Calu3 (cell line): ENCODE data around the gene DAAM2. TPM values are rescaled to one million over a fixed set of nuclear protein-coding genes. Genes with fewer than 3 reads are reported as not detected.
A peak's percentile ranks its signal among the peaks of the same experiment; 100 is the strongest.

Experiments
- BruUV-seq: library from RNA; stranded (reverse); fragments of 400-500 nt; replicated peaks from 2 replicates; lab custom pipeline; 2021; lab: Mats Ljungman, UMichigan
- CTCF ChIA-PET: fragments of 300-600 bp; sonication (Branson Sonifier 250); formaldehyde crosslinking; loops from one replicate; lab custom pipeline; 2022; ENCODE audit warnings: antibody characterized with exemption; lab: Charles Lee
- DNase-seq: peaks from one replicate; pipeline ENCODE4 v3.0.0; 2022
- H3K27ac Mint-ChIP-seq: one replicate; pipeline ENCODE4 v1.8.0; 2022; ENCODE audit warnings: mixed read lengths; ENCODE audit not compliant: unreplicated experiment
- H3K27me3 Mint-ChIP-seq: one replicate; pipeline ENCODE4 v1.8.0; 2022; ENCODE audit warnings: mixed read lengths; ENCODE audit not compliant: unreplicated experiment
- H3K36me3 Mint-ChIP-seq: one replicate; pipeline ENCODE4 v1.8.0; 2022; ENCODE audit warnings: mild to moderate bottlenecking, moderate library complexity, mixed read lengths; ENCODE audit not compliant: insufficient read depth, unreplicated experiment
- H3K4me1 Mint-ChIP-seq: one replicate; pipeline ENCODE4 v1.8.0; 2022; ENCODE audit warnings: mild to moderate bottlenecking, low read depth, mixed read lengths; ENCODE audit not compliant: unreplicated experiment
- H3K4me3 Mint-ChIP-seq: one replicate; pipeline ENCODE4 v1.8.0; 2022; ENCODE audit warnings: mild to moderate bottlenecking, low read depth, moderate library complexity, mixed read lengths; ENCODE audit not compliant: unreplicated experiment
- H3K9me3 Mint-ChIP-seq: one replicate; pipeline ENCODE4 v1.8.0; 2022; ENCODE audit warnings: low read depth, mixed read lengths; ENCODE audit not compliant: unreplicated experiment
- intact Hi-C: fragments of 100-400 bp; cut with micrococcal nuclease; formaldehyde crosslinking; loops from one replicate; pipeline ENCODE4 v1.10.0; 2022; ENCODE audit not compliant: unreplicated experiment
- total RNA-seq: library from RNA; stranded (reverse); gene quantifications from 2 replicates; pipeline ENCODE4 v1.2.3, GENCODE V29; 2022
- TF ChIP-seq, protein P1 (sequence below): fragments of 200-600 bp; IDR thresholded peaks from one replicate; pipeline ENCODE4 v1.8.0; 2022; ENCODE audit warnings: antibody characterized with exemption; ENCODE audit not compliant: unreplicated experiment

Gene DAAM2
- total RNA-seq, 1 experiment from 2014 or later: not detected

DNA sequence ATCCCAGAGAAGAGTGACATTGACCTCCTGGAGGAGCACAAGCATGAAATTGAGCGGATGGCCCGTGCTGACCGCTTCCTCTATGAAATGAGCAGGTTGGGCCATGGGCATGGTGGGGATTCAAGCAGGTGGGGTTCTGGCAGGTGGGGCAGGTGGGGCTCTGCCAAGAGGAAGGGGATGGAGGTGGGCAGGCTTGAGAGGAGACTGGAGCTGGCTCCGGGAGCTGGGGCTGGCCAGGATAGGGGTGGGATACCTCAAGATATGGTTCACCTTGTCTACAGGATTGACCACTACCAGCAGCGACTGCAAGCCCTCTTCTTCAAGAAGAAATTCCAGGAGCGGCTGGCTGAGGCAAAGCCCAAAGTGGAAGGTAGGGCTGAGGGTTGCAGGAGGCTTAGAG, 99.2 kb downstream of the DAAM2 start:
- H3K9me3 Mint-ChIP-seq: no peaks in the 10 kb centered on the region
- H3K27me3 Mint-ChIP-seq: peaks cover 32% of the 10 kb centered on the region
- TF ChIP-seq, protein P1, sequence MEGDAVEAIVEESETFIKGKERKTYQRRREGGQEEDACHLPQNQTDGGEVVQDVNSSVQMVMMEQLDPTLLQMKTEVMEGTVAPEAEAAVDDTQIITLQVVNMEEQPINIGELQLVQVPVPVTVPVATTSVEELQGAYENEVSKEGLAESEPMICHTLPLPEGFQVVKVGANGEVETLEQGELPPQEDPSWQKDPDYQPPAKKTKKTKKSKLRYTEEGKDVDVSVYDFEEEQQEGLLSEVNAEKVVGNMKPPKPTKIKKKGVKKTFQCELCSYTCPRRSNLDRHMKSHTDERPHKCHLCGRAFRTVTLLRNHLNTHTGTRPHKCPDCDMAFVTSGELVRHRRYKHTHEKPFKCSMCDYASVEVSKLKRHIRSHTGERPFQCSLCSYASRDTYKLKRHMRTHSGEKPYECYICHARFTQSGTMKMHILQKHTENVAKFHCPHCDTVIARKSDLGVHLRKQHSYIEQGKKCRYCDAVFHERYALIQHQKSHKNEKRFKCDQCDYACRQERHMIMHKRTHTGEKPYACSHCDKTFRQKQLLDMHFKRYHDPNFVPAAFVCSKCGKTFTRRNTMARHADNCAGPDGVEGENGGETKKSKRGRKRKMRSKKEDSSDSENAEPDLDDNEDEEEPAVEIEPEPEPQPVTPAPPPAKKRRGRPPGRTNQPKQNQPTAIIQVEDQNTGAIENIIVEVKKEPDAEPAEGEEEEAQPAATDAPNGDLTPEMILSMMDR: no peak
- DNase-seq: no peak
- no peak overlapping the region for H3K4me3 Mint-ChIP-seq
- no peak overlapping the region for H3K27ac Mint-ChIP-seq
- no peaks in the 10 kb centered on the region for H3K4me1 Mint-ChIP-seq
- CTCF ChIA-PET: interaction anchor here (0.6 to 0.7 kb wide), 2 partner anchors 29 to 179 kb away, joined by 3 to 4 read pairs; no protein-coding TSS in a partner anchor
- BruUV-seq: no TSS peak
- no peaks in the 10 kb centered on the region for H3K36me3 Mint-ChIP-seq
- intact Hi-C loops: loop anchor here (5.0 kb wide), 2 partner anchors 529 to 544 kb away; no protein-coding TSS in a partner anchor

DNA sequence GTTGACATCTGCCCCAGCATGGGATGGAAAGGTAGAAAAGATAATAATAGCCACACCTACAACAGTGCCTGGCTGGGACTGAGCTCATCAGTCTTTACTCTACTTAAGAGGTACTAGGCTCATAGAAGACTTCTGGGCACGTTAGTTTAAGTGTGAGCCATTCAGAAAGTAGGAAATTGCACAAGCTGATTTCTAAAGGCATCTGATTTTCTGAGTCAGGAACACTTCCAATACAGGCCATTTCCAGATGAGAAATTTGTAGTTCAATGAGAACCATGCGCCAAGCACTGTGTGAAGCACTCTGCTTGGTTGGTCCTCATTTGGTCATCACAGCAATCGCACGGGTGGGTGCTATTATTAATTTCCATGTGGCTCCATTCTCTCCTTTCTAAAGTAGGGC, 99.8 kb downstream of the DAAM2 start:
- H3K27me3 Mint-ChIP-seq: peaks cover 37% of the 10 kb centered on the region
- DNase-seq: no peak
- intact Hi-C loops: loop anchor here (1.0 to 5.0 kb wide), 3 partner anchors 515 to 545 kb away; no protein-coding TSS in a partner anchor
- no TSS peak for BruUV-seq
- H3K4me1 Mint-ChIP-seq: no peaks in the 10 kb centered on the region
- TF ChIP-seq, protein P1: no peak
- H3K27ac Mint-ChIP-seq: no peak overlapping the region
- H3K9me3 Mint-ChIP-seq: no peaks in the 10 kb centered on the region
- CTCF ChIA-PET: interaction anchor here (0.5 kb wide), 1 partner anchor 525 kb away, joined by 3 read pairs; no protein-coding TSS in a partner anchor
- H3K4me3 Mint-ChIP-seq: no peak overlapping the region
- H3K36me3 Mint-ChIP-seq: no peaks in the 10 kb centered on the region

DNA sequence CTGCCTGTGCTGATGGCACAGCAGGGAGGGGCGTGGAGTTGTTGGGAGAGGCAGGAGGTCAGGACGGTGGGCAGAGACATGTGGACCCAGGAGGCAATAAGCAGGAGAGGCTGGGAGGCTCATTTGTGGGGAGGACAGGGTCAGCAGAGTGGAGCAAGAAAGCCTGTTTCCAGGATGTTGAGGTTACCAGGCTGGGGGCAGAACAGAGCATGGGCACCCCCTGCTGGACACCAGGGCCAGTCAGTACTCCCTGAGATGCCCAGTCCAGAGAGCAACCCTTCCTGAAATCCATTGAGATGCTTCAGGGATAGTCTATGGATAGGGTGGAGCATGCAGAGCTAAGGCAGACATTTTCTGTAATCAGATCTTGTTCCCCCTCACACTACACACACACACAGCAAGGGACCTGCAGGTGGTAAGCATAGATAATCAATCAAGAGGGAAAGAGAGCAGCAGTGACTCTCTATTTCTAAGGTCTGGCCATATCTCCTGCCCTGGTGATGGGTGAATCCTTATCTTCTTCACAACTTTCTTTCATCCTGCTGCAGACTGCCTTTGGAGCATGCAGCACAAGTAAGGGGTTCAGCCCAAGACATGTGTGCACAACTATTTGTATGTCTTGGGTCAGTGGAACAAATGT, 100.4 kb downstream of the DAAM2 start:
- peak; percentile 72 for DNase-seq
- BruUV-seq: no TSS peak
- intact Hi-C loops: loop anchor here (1.0 to 5.0 kb wide), 3 partner anchors 515 to 545 kb away; no protein-coding TSS in a partner anchor
- Mint-ChIP-seq H3K36me3 (no peaks in the 10 kb centered on the region), H3K4me3 (no peak overlapping the region), H3K9me3 (no peaks in the 10 kb centered on the region), H3K27ac (no peak overlapping the region), H3K4me1 (no peaks in the 10 kb centered on the region), H3K27me3 (peaks cover 44% of the 10 kb centered on the region)
- CTCF ChIA-PET: interaction anchor here (0.5 to 1.0 kb wide), 2 partner anchors 42 to 526 kb away, joined by 3 to 5 read pairs; partner anchors contain the start of gene MOCS1
- TF ChIP-seq, protein P1: peak; percentile 56

DNA sequence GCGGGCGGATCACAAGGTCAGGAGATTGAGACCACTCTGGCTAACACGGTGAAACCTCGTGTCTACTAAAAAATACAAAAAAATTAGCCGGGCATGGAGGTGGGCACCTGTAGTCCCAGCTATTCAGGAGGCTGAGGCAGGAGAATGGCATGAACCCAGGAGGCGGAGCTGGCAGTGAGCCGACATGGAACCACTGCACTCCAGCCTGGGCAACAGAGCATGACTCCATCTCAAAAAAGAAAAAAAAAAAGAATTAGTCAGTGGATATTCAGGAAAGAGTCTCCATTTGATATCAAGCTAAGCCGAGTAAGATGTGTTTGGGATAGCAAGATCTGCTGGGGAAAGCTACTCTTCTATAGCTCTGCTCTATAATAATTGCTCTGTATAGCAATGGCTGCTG, 101.1 kb downstream of the DAAM2 start:
- Mint-ChIP-seq H3K4me3 (no peak overlapping the region), H3K36me3 (no peaks in the 10 kb centered on the region), H3K4me1 (no peaks in the 10 kb centered on the region), H3K27ac (no peak overlapping the region), H3K27me3 (peaks cover 50% of the 10 kb centered on the region), H3K9me3 (no peaks in the 10 kb centered on the region)
- no peak for DNase-seq
- CTCF ChIA-PET: interaction anchor here (0.7 to 1.0 kb wide), 2 partner anchors 23 to 41 kb away, joined by 4 to 5 read pairs; partner anchors contain the start of gene MOCS1
- TF ChIP-seq, protein P1: no peak
- no TSS peak for BruUV-seq
- intact Hi-C loops: loop anchor here (5.0 kb wide), 2 partner anchors 531 to 546 kb away; no protein-coding TSS in a partner anchor
